ENCODE data around the gene OSBPL2.

GRCh38 chr20:62209850-62210495 lies 28.3 kb upstream of the OSBPL2 start:
- no peak for TF ChIP-seq POLR2AphosphoS5 (IDR thresholded peaks at IDR 0.05; ENCODE audit: insufficient read depth, low read depth, low read length)
- no peak for TF ChIP-seq CTCF (IDR thresholded peaks at IDR 0.05; ENCODE audit: extremely low read depth in 1 of 2, insufficient read depth in 1 of 2, low read depth in 1 of 2, low read length in 2 of 2)
- TF ChIP-seq POLR2A (IDR thresholded peaks at IDR 0.05; ENCODE audit: low read depth, low read length): no peak

All from endothelial cell of umbilical vein (primary cell).